Lower leg skin (tissue), 4 donors: Measurements from ENCODE around the gene CEACAM3. TPM values are rescaled to one million over a fixed set of nuclear protein-coding genes. Genes with fewer than 3 reads are reported as not detected.
A peak's percentile ranks its signal among the peaks of the same experiment; 100 is the strongest.
"Not testable (repeated sequence)": the region's sequence is repeated elsewhere in the genome, so short reads cannot be mapped to it uniquely, and the experiment has no call there.

ENCODE experiments used
- DNase-seq, 2 donors: peaks; one replicate each; pipeline ENCODE4 v3.0.0-alpha.2; 2019; ENCODE audit warnings: low spot score in 2 of 2
- H3K4me3 ChIP-seq: fragments of 200-600 bp; sonication (generic); 2 replicates; pipeline ENCODE4 v1.5.1; 2017; ENCODE audit warnings: mild to moderate bottlenecking, low read depth; ENCODE audit not compliant: poor library complexity, severe bottlenecking
- POLR2A ChIP-seq, 2 donors: fragments of 450-650 bp; IDR thresholded peaks; one replicate each; pipeline ENCODE4 v1.6.1; 2016 to 2017; ENCODE audit warnings: antibody characterized with exemption in 2 of 2, mild to moderate bottlenecking in 1 of 2, moderate library complexity in 1 of 2
- WGBS, 2 donors: methylation state at CpG; one replicate each; pipeline ENCODE4 v1.1.5; 2018; 5-methylcytosine and 5-hydroxymethylcytosine counted together
- intact Hi-C: fragments of 100-400 bp; cut with DNase I; formaldehyde crosslinking; loops from one replicate; pipeline ENCODE4 v1.15.0; 2023; ENCODE audit warnings: low total_unique reads
- total RNA-seq, 4 donors: library from RNA; depleted of rRNA; stranded (reverse); fragments of >200 nt; gene quantifications; one replicate each; pipeline ENCODE4 v1.1.0, GENCODE V29; 2016
- TF ChIP-seq, protein P1 (sequence below), 3 donors: fragments of 450-650 bp; IDR thresholded peaks; one replicate each; pipeline ENCODE4 v1.5.1; 2016; ENCODE audit warnings: antibody characterized with exemption in 3 of 3, mild to moderate bottlenecking in 3 of 3, moderate library complexity in 2 of 3

CEACAM3 gene
- not detected for total RNA-seq

DNA sequence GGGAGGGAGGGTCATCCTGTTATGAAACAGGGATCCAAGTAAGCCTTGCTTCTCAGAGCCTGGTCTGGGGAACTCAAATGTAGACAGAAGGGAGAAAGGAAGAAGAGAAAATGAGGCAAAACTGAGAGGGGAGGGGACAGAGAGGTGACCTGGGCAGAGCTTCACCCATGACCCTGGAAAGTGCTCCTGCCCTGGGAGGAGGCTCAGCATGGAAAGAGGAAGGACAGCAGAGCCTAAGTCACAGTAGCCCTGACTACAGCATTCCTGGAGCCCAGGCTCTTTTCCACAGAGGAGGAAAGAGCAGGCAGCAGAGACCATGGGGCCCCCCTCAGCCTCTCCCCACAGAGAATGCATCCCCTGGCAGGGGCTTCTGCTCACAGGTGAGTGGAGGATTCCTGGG lies at the start of gene CEACAM3:
CEACAM3 (plus strand) TSS at position 226 of the 400 bp plus-strand sequence; CDS start at position 317, 91 bp downstream.
- TF ChIP-seq, protein P1, sequence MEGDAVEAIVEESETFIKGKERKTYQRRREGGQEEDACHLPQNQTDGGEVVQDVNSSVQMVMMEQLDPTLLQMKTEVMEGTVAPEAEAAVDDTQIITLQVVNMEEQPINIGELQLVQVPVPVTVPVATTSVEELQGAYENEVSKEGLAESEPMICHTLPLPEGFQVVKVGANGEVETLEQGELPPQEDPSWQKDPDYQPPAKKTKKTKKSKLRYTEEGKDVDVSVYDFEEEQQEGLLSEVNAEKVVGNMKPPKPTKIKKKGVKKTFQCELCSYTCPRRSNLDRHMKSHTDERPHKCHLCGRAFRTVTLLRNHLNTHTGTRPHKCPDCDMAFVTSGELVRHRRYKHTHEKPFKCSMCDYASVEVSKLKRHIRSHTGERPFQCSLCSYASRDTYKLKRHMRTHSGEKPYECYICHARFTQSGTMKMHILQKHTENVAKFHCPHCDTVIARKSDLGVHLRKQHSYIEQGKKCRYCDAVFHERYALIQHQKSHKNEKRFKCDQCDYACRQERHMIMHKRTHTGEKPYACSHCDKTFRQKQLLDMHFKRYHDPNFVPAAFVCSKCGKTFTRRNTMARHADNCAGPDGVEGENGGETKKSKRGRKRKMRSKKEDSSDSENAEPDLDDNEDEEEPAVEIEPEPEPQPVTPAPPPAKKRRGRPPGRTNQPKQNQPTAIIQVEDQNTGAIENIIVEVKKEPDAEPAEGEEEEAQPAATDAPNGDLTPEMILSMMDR (IDR thresholded peaks at IDR 0.05) = no peak
- no peak for TF ChIP-seq POLR2A (IDR thresholded peaks at IDR 0.05)
- intact Hi-C loops = no loop called here
- DNase-seq = no peak
- no peak within 1 kb of the TSS for H3K4me3 ChIP-seq

DNA sequence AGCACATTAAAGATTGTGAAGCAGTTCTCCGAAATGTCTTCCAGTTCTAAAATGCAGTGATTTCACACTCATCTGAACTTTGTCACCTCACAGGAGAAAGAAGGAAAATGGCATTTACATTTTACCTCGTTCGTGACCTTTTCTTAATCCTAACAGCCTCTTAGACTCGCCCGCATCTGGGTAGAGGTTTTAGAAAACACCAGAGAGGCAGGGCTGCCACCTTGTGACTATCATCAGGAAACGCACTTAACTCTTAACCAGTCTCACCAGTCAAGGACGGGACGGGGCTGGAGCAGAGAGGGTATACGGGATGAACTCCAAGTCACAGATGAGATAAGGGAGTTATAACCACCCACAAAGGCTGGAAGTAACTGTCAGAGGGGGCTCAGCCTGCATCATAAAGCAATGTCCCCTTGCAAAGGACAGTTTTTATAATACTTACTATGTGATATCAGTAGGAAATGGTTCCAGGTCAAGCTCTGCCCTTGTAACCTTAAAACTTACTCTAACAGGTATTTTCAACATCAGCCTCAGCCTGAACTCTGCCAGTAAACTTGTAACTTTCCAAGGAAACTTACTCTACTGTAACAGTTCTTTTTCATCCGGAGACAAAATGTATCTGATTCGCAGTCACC lies 49.7 kb upstream of the CEACAM3 start:
- H3K4me3 ChIP-seq = no peak overlapping the region
- intact Hi-C loops = no loop called here
- peak in 1 of 2 donors; percentile 49 for DNase-seq
- TF ChIP-seq POLR2A (IDR thresholded peaks at IDR 0.05) = no peak
- TF ChIP-seq, protein P1 (IDR thresholded peaks at IDR 0.05) = no peak
- WGBS, 2 donors = 15 to 18% methylated on average over 11 of the region's 11 CpGs

DNA sequence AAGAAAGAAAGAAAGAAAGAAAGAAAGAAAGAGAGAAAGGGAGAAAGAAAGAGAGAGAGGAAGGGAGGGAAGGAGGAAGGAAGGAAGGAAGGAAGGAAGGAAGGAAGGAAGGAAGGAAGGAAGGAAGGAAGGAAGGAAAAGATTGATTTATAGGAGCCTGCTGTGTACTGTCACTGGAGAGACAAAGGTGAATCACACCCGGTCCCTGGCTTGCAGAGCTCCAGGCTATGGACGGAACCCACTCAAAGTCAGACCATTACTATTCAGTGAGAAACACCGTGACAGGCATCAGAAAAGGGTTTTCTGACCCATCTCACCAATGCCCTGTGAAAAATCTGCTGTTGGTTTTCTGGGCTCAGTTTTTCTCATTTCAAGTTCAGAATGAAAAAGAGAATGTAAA lies 48.4 kb upstream of the CEACAM3 start:
- DNase-seq = no peak
- TF ChIP-seq, protein P1 (IDR thresholded peaks at IDR 0.05) = no peak
- TF ChIP-seq POLR2A (IDR thresholded peaks at IDR 0.05) = no peak
- WGBS, 2 donors = 51 to 65% methylated on average over 3 of the region's 3 CpGs
- no peak overlapping the region for H3K4me3 ChIP-seq
- intact Hi-C loops = no loop called here

DNA sequence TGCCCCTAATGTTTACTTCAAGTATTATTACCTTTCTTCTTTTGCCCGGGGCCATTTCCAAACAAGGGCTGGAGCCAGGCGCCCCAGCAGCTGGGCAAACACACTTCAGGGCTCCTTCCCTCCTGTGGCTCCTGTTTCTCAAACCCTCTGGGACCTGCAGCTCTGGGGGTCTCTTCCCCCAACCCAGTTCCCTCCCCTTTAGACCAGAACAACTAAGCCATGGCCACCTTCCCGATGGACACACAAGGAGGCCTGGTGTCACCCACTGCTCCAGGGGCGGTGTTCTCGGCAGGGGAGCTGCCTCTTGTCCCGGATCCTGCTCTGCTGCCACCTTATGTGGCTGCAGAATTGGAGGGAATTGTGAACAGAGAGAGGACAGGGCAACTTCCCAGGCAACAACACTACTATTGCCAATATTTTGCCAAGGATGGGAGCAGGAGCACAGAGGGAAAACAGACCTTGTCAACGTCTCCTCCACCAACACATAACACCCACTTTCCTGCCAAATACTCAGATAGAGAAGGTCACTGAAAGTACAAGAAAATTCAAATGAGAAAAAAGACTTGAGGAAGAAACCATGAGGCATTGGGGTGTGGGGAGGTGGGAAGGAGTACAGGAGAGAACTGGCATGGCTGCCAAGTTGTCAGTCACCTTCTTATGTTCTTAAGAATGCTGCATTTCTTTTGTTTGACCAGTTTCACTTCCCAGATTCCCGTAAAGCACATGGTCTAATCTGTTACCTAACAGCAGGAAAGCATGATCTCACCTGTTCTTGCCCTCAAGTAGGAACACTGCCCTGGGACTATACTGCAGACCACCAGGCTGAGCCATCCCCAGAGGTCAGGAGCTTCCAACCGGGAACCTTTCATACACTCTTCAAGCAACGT lies 45.9 kb upstream of the CEACAM3 start:
- H3K4me3 ChIP-seq, intact Hi-C loops: not testable (repeated sequence)
- DNase-seq = peak in 1 of 2 donors; percentile 50
- WGBS, 2 donors = 48 to 50% methylated on average over 7 of the region's 10 CpGs

DNA sequence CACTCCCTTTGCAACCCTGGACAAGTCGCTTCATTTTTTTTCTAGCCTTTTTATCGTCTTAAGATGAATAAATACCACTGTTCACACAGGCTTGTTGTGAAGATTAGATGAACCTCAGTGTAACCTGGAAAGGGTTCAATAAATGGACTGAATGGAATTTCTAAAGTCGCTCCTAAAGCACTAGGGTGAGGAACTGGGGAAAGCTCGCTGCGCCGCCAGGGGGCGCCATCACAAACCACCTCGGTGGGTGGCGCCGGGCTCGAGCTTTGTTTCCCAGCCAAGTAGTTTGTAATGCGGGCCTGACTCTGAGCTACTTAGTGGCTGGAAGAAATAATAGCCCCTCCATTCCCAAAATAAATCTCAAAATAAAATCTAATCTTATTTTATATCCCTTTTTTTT lies 43.2 kb upstream of the CEACAM3 start:
- WGBS, 2 donors = 9 to 11% methylated on average over 12 of the region's 12 CpGs
- intact Hi-C loops = no loop called here
- DNase-seq = peak; percentile 17 to 82

More for the DNA sequence above, 43.2 kb upstream of the CEACAM3 start:
- H3K4me3 ChIP-seq = no peak overlapping the region
- TF ChIP-seq, protein P1 (IDR thresholded peaks at IDR 0.05) = no peak
- TF ChIP-seq POLR2A (IDR thresholded peaks at IDR 0.05) = no peak
